Stimulated activated naive B cell treated with anti-CD40 and anti-IgM and Interleukin-4, amounts not matched to agents 10 μg/mL and 1 μg/mL and 100 μg/mL, for 72 hours (primary cell): ENCODE results near the gene SAG.

Experiments
- ATAC-seq, 2 donors: fragments of 150-1000 bp; cut with Tn5 transposase; replicated peaks; 2 replicates each; pipeline ENCODE4 v1.10.0; 2021; ENCODE audit warnings: moderate library complexity in 1 of 2
- DNase-seq: peaks from one replicate; pipeline ENCODE4 v3.0.0; 2021
- H3K27ac Mint-ChIP-seq: one replicate; pipeline ENCODE4 v1.8.0; 2022; ENCODE audit warnings: mild to moderate bottlenecking, mixed read lengths
- H3K27me3 Mint-ChIP-seq, 2 donors: one replicate each; pipeline ENCODE4 v1.8.0; 2022; ENCODE audit warnings: mixed read lengths in 2 of 2
- H3K36me3 Mint-ChIP-seq, 2 donors: one replicate each; pipeline ENCODE4 v1.8.0; 2022; ENCODE audit warnings: mixed read lengths in 2 of 2, mild to moderate bottlenecking in 1 of 2
- H3K4me1 Mint-ChIP-seq, 2 donors: one replicate each; pipeline ENCODE4 v1.8.0; 2022; ENCODE audit warnings: mixed read lengths in 2 of 2, mild to moderate bottlenecking in 1 of 2
- H3K4me3 Mint-ChIP-seq, 2 donors: one replicate each; pipeline ENCODE4 v1.8.0; 2022; ENCODE audit warnings: mild to moderate bottlenecking in 2 of 2, mixed read lengths in 2 of 2, moderate library complexity in 1 of 2
- H3K9me3 Mint-ChIP-seq, 2 donors: one replicate each; pipeline ENCODE4 v1.8.0; 2022; ENCODE audit warnings: mixed read lengths in 2 of 2, mild to moderate bottlenecking in 1 of 2

Gene SAG

GRCh38 chr2:233349005-233349998 is 41.7 kb downstream of the SAG start:
- peak overlapping the region; percentile 21 for H3K27ac Mint-ChIP-seq
- ATAC-seq (peak; percentile 60 to 69), DNase-seq (peak; percentile 30)
- H3K4me1 Mint-ChIP-seq, result peaks cover 59 to 82% of the 10 kb centered on the region in 2 donors
- H3K4me3 Mint-ChIP-seq, result peak overlapping the region; percentile 45 to 57
- peaks cover 12 to 17% of the 10 kb centered on the region in 2 donors for H3K36me3 Mint-ChIP-seq
- H3K9me3 Mint-ChIP-seq, result no peaks in the 10 kb centered on the region
- no peaks in the 10 kb centered on the region for H3K27me3 Mint-ChIP-seq

GRCh38 chr2:233350708-233351107 is 43.1 kb downstream of the SAG start:
- no peaks in the 10 kb centered on the region for H3K27me3 Mint-ChIP-seq
- DNase-seq (no peak), ATAC-seq (no peak)
- peak overlapping the region; percentile 77 for H3K27ac Mint-ChIP-seq
- H3K4me3 Mint-ChIP-seq, result peak overlapping the region; percentile 7 to 22
- H3K4me1 Mint-ChIP-seq, result peaks cover 61 to 82% of the 10 kb centered on the region in 2 donors
- H3K36me3 Mint-ChIP-seq, result peaks cover 13 to 24% of the 10 kb centered on the region in 2 donors
- no peaks in the 10 kb centered on the region for H3K9me3 Mint-ChIP-seq

- H3K36me3 Mint-ChIP-seq, result peaks cover 20 to 31% of the 10 kb centered on the region in 2 donors
- H3K9me3 Mint-ChIP-seq, result no peaks in the 10 kb centered on the region
- H3K4me3 Mint-ChIP-seq, result peak overlapping the region; percentile 11 to 65
- no peaks in the 10 kb centered on the region for H3K27me3 Mint-ChIP-seq
- DNase-seq (no peak), ATAC-seq (no peak)
- peak overlapping the region; percentile 94 for H3K27ac Mint-ChIP-seq
- H3K4me1 Mint-ChIP-seq, result peaks cover 67 to 88% of the 10 kb centered on the region in 2 donors
Measured at GRCh38 chr2:233351423-233351822, 43.8 kb downstream of the SAG start.

GRCh38 chr2:233352141-233352842 is 44.7 kb downstream of the SAG start:
- peak overlapping the region; percentile 100 for H3K27ac Mint-ChIP-seq

GRCh38 chr2:233353101-233353768 is 45.6 kb downstream of the SAG start:
- Mint-ChIP-seq H3K27me3 (no peaks in the 10 kb centered on the region), H3K9me3 (no peaks in the 10 kb centered on the region), H3K4me3 (peak overlapping the region; percentile 94 to 99), H3K36me3 (peaks cover 20 to 39% of the 10 kb centered on the region in 2 donors), H3K27ac (peak overlapping the region; percentile 100), H3K4me1 (peaks cover 71 to 88% of the 10 kb centered on the region in 2 donors)
- no peak for DNase-seq
- ATAC-seq, result peak; percentile 27 to 28

More at GRCh38 chr2:233352141-233352842, 44.7 kb downstream of the SAG start:
- DNase-seq (no peak), ATAC-seq (no peak)
- H3K4me1 Mint-ChIP-seq, result peaks cover 72 to 88% of the 10 kb centered on the region in 2 donors
- no peaks in the 10 kb centered on the region for H3K27me3 Mint-ChIP-seq
- peaks cover 20 to 39% of the 10 kb centered on the region in 2 donors for H3K36me3 Mint-ChIP-seq
- H3K4me3 Mint-ChIP-seq, result peak overlapping the region; percentile 94 to 99
- H3K9me3 Mint-ChIP-seq, result no peaks in the 10 kb centered on the region

GRCh38 chr2:233353769-233354499 is 46.3 kb downstream of the SAG start, which contains the start of gene DGKD:
DGKD (plus strand) TSS chr2:233354494; CDS start chr2:233354519, 25 bp downstream.
- no peaks in the 10 kb centered on the region for H3K9me3 Mint-ChIP-seq
- no peaks in the 10 kb centered on the region for H3K27me3 Mint-ChIP-seq
- H3K27ac Mint-ChIP-seq, result peak within 1 kb of the TSS; percentile 100
- ATAC-seq (peak; percentile 78 to 81), DNase-seq (peak; percentile 69)
- peaks cover 21 to 46% of the 10 kb centered on the region in 2 donors for H3K36me3 Mint-ChIP-seq
- peaks cover 69 to 88% of the 10 kb centered on the region in 2 donors for H3K4me1 Mint-ChIP-seq
- H3K4me3 Mint-ChIP-seq, result peak within 1 kb of the TSS; percentile 94 to 99

GRCh38 chr2:233354500-233354924 is 46.9 kb downstream of the SAG start:
- Mint-ChIP-seq H3K4me3 (peak overlapping the region; percentile 60 to 64), H3K4me1 (peaks cover 67 to 88% of the 10 kb centered on the region in 2 donors), H3K9me3 (no peaks in the 10 kb centered on the region), H3K27me3 (no peaks in the 10 kb centered on the region), H3K36me3 (peaks cover 24 to 52% of the 10 kb centered on the region in 2 donors), H3K27ac (no peak overlapping the region)
- peak; percentile 16 to 19 for ATAC-seq
- DNase-seq, result no peak

- no peak for DNase-seq
- no peaks in the 10 kb centered on the region for H3K27me3 Mint-ChIP-seq
- ATAC-seq, result no peak
Measured at GRCh38 chr2:233354971-233355574, 47.5 kb downstream of the SAG start.

GRCh38 chr2:233355916-233356315 is 48.3 kb downstream of the SAG start:
- ATAC-seq (no peak), DNase-seq (no peak)
- H3K4me1 Mint-ChIP-seq, result peaks cover 66 to 87% of the 10 kb centered on the region in 2 donors
- peak overlapping the region; percentile 85 for H3K27ac Mint-ChIP-seq
- no peaks in the 10 kb centered on the region for H3K27me3 Mint-ChIP-seq
- H3K36me3 Mint-ChIP-seq, result peaks cover 32 to 63% of the 10 kb centered on the region in 2 donors
- H3K4me3 Mint-ChIP-seq, result peak overlapping the region; percentile 88 to 90
- H3K9me3 Mint-ChIP-seq, result no peaks in the 10 kb centered on the region

More at GRCh38 chr2:233354971-233355574, 47.5 kb downstream of the SAG start:
- Mint-ChIP-seq H3K27ac (peak overlapping the region; percentile 85), H3K4me1 (peaks cover 70 to 88% of the 10 kb centered on the region in 2 donors), H3K36me3 (peaks cover 27 to 57% of the 10 kb centered on the region in 2 donors), H3K9me3 (no peaks in the 10 kb centered on the region), H3K4me3 (peak overlapping the region; percentile 88 to 90)

- H3K9me3 Mint-ChIP-seq, result no peaks in the 10 kb centered on the region
- peak overlapping the region; percentile 85 for H3K27ac Mint-ChIP-seq
Measured at GRCh38 chr2:233356546-233357308, 49.1 kb downstream of the SAG start.

GRCh38 chr2:233358335-233358734 is 50.7 kb downstream of the SAG start:
- DNase-seq (no peak), ATAC-seq (no peak)
- peaks cover 37 to 72% of the 10 kb centered on the region in 2 donors for H3K36me3 Mint-ChIP-seq
- peaks cover 58 to 81% of the 10 kb centered on the region in 2 donors for H3K4me1 Mint-ChIP-seq
- H3K9me3 Mint-ChIP-seq, result peaks cover 1 to 4% of the 10 kb centered on the region in 2 donors
- peak overlapping the region; percentile 56 for H3K27ac Mint-ChIP-seq
- peak overlapping the region; percentile 63 for H3K4me3 Mint-ChIP-seq
- H3K27me3 Mint-ChIP-seq, result no peaks in the 10 kb centered on the region

More at GRCh38 chr2:233356546-233357308, 49.1 kb downstream of the SAG start:
- ATAC-seq (no peak), DNase-seq (no peak)
- H3K27me3 Mint-ChIP-seq, result no peaks in the 10 kb centered on the region
- H3K4me3 Mint-ChIP-seq, result peak overlapping the region; percentile 88 to 90
- peaks cover 38 to 69% of the 10 kb centered on the region in 2 donors for H3K36me3 Mint-ChIP-seq
- H3K4me1 Mint-ChIP-seq, result peaks cover 65 to 88% of the 10 kb centered on the region in 2 donors

GRCh38 chr2:233358947-233359346 is 51.3 kb downstream of the SAG start:
- Mint-ChIP-seq H3K36me3 (peaks cover 38 to 73% of the 10 kb centered on the region in 2 donors), H3K9me3 (peaks cover 3 to 7% of the 10 kb centered on the region in 2 donors), H3K27ac (peak overlapping the region; percentile 56), H3K27me3 (no peaks in the 10 kb centered on the region), H3K4me3 (peak overlapping the region; percentile 63), H3K4me1 (peaks cover 55 to 80% of the 10 kb centered on the region in 2 donors)
- DNase-seq (no peak), ATAC-seq (no peak)
